Measurements from ENCODE around the gene ADAMTSL2.
"Not testable (repeated sequence)": the region's sequence is repeated elsewhere in the genome, so short reads cannot be mapped to it uniquely, and the experiment has no call there.

The ADAMTSL2 gene

GRCh38 chr9:133558191-133559126 is 24.0 kb downstream of the ADAMTSL2 start:
- no peak for DNase-seq (ENCODE audit: low spot score)

- no peak for DNase-seq (ENCODE audit: low spot score)
Measured at GRCh38 chr9:133560311-133560710, 25.8 kb downstream of the ADAMTSL2 start.

- DNase-seq (ENCODE audit: low spot score), result no peak
Measured at GRCh38 chr9:133560944-133561343, 26.4 kb downstream of the ADAMTSL2 start.

GRCh38 chr9:133561976-133562554 is 27.6 kb downstream of the ADAMTSL2 start:
- no peak for DNase-seq (ENCODE audit: low spot score)

- DNase-seq (ENCODE audit: low spot score), result no peak
Measured at GRCh38 chr9:133562611-133563290, 28.2 kb downstream of the ADAMTSL2 start.

- no peak for DNase-seq (ENCODE audit: low spot score)
Measured at GRCh38 chr9:133563291-133563796, 28.8 kb downstream of the ADAMTSL2 start.

GRCh38 chr9:133563814-133564213 is 29.3 kb downstream of the ADAMTSL2 start:
- not testable (repeated sequence) for DNase-seq (ENCODE audit: low spot score)

GRCh38 chr9:133564451-133565116 is 30.1 kb downstream of the ADAMTSL2 start:
- DNase-seq (ENCODE audit: low spot score), result no peak

- DNase-seq (ENCODE audit: low spot score), result no peak
Measured at GRCh38 chr9:133566382-133566781, 31.9 kb downstream of the ADAMTSL2 start.

- DNase-seq (ENCODE audit: low spot score), result no peak
Measured at GRCh38 chr9:133566817-133567216, 32.3 kb downstream of the ADAMTSL2 start.

GRCh38 chr9:133568186-133568585 is 33.7 kb downstream of the ADAMTSL2 start:
- no peak for DNase-seq (ENCODE audit: low spot score)

- DNase-seq (ENCODE audit: low spot score), result no peak
Measured at GRCh38 chr9:133569121-133569785, 34.7 kb downstream of the ADAMTSL2 start.

- DNase-seq (ENCODE audit: low spot score), result no peak
Measured at GRCh38 chr9:133569891-133570690, 35.6 kb downstream of the ADAMTSL2 start.

GRCh38 chr9:133570691-133571080 is 36.2 kb downstream of the ADAMTSL2 start:
- no peak for DNase-seq (ENCODE audit: low spot score)

- no peak for DNase-seq (ENCODE audit: low spot score)
Measured at GRCh38 chr9:133571391-133571890, 36.9 kb downstream of the ADAMTSL2 start.

GRCh38 chr9:133571896-133572595 is 37.5 kb downstream of the ADAMTSL2 start:
- DNase-seq (ENCODE audit: low spot score), result no peak

GRCh38 chr9:133572821-133573361 is 38.4 kb downstream of the ADAMTSL2 start:
- no peak for DNase-seq (ENCODE audit: low spot score)

- no peak for DNase-seq (ENCODE audit: low spot score)
Measured at GRCh38 chr9:133573791-133574515, 39.4 kb downstream of the ADAMTSL2 start.

- DNase-seq (ENCODE audit: low spot score), result no peak
Measured at GRCh38 chr9:133574771-133575170, 40.3 kb downstream of the ADAMTSL2 start.
